RCC 7860 (cell line): ENCODE results near the gene LPCAT1.

ENCODE experiments used
- DNase-seq: peaks from one replicate; pipeline ENCODE4 v3.0.0-alpha.2; 2015; ENCODE audit warnings: low spot score
- FAIRE-seq: peaks from 2 replicates; lab custom pipeline; 2012; peaks lifted over from hg19 to GRCh38; lab: Jason Lieb, UNC

Gene LPCAT1

DNA sequence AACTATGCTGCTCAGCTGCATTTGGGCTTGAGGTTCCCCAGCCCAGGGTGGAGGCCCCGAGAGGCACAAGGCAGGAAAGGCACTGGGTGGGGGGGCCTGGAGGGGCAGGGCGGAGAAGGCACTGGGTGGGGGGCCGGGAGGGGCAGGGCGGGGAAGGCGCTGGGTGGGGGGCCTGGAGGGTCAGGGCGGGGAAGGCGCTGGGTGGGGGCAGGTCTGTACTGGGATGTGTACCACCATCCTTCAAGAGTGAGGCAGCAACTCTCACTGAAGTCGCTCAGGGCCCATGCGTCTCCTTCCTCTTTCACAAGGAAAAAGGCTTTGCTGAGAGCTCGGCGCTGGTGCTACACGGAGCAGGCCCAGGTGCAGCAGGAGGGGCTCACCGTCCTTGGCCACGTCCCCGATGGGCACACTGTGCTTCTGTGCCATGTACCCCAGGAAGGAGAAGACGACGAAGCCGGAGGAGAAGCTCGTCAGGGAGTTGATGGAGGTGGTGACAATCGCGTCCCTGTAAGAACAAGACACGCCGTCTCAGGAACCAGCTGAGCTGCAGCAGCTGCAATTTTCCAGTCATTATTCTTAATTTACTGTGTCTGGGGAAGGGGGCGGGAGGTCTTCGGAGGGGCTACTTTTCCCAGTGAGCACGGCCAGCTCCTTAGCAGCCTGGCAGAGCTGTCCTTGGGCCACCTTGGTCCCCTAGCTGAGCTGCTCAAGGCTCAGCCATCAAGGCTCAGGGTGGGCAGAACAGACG lies 109.3 kb downstream of the LPCAT1 start:
- FAIRE-seq (no peak), DNase-seq (no peak)

DNA sequence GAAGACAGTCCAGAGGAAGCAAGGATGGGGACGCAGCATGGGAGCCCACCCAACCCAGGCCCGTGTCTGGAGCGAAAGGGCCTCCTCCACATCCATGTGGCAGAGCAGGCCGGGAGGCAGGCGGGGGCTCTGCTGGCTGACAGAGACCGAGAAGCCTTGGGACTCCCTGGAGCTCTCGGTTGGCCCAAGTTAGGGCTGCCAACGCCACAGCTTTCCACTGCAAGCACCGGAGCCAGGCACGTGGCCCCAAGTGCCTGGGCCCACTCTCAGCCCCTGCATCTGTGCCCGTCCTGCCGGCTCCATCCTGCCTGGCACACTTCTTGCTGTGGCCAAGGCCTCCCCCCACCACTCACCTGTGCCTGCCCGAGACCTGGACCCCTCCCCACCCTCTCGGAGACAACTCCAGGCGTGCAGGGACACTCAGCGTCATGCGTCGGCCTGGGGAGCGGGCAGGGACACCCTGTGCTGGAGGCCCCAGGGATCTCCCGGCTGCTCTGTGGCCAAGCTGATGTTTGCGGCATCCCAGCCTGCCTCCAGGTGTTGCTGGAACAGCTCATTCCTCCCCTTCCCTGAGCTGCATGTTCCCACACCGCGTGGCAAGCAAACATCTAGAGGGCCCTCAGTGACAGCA lies 110.0 kb downstream of the LPCAT1 start:
- DNase-seq (no peak), FAIRE-seq (no peak)

DNA sequence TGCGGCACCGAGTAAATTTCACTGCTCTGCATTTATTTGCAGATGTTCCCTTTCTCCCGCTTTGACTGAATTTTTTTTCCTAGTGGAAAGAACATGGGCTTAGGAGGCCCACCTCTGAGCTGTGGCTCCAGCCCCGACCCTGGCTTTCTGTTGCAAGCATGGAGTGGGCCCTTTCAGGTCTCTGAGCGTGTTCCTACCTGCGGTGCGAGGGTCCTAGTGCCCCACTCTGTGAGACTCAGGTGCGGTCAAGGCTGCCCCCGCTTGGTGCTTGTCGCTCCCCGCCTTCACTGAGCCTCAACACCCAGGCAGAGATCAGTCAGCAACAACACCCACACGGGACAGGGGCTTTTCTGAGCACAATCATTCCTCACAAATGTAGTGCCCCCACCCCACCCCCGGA lies 110.5 kb downstream of the LPCAT1 start:
- no peak for FAIRE-seq
- DNase-seq = no peak

DNA sequence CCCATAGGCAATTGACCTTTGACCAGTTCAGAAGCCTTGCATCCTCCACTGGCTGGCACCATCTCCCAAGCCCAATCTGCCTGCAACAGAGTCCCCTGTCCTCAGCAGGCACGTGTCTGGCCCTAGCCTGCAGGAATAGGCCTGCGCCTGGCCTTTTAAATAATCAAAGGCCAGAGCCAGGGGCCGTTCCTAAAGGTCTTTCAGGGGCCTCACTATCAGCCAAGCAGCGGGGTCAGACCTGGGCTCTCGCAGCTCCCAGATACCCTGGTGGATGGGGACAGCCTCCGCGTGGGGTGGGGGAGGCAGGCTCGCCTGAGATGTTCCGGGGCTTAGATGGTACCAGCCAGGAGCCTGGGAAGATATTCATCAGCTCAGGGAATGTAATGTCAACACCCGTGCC lies 111.1 kb downstream of the LPCAT1 start:
- no peak for DNase-seq
- FAIRE-seq = no peak

DNA sequence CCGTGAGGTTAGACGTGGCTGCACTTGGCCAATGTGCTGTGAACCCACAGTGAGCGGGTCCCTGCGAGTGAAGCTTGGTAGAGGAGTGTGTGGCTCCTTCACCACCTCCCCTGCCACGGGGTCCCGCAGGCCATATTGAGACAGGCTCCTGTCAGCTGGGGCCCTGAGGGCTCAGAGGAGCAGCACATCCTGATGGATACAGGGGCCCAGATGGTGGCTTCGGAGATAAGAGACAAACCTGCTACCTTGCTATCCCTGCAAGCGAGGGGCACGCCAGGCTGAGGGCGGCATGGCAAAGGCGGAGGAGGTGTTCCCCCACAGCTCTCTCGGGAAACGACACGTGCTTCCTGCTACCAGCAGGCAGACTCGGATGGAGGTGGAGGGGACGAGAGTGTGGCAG lies 111.6 kb downstream of the LPCAT1 start:
- FAIRE-seq (no peak), DNase-seq (no peak)
